Loucy (cell line): ENCODE data around the gene KCNS1.
A peak's percentile ranks its signal among the peaks of the same experiment; 100 is the strongest.

ENCODE experiments used
- H2AFZ ChIP-seq: fragments of 200-600 bp; sonication (generic); 2 replicates; pipeline ENCODE4 v1.6.0; 2016; ENCODE audit warnings: antibody characterized with exemption, mild to moderate bottlenecking, low read length, moderate library complexity
- H3F3A ChIP-seq: fragments of 200-600 bp; 2 replicates; pipeline ENCODE4 v1.6.0; 2016; ENCODE audit warnings: antibody characterized with exemption, low read depth, mild to moderate bottlenecking
- H3K27me3 ChIP-seq: fragments of 200-600 bp; sonication (generic); 2 replicates; pipeline ENCODE4 v1.6.1; 2014; ENCODE audit warnings: low read length, mild to moderate bottlenecking; ENCODE audit not compliant: insufficient read depth, poor library complexity, severe bottlenecking
- H3K36me3 ChIP-seq: fragments of 200-600 bp; sonication (generic); 2 replicates; pipeline ENCODE4 v1.6.1; 2016; ENCODE audit warnings: low read length; ENCODE audit not compliant: insufficient read depth
- H3K4me1 ChIP-seq: fragments of 200-600 bp; sonication (generic); 2 replicates; pipeline ENCODE4 v1.5.1; 2014; ENCODE audit warnings: low read length, mild to moderate bottlenecking; ENCODE audit not compliant: insufficient read depth, poor library complexity, severe bottlenecking
- H3K4me2 ChIP-seq: fragments of 200-600 bp; sonication (generic); 2 replicates; pipeline ENCODE4 v1.6.0; 2014; ENCODE audit warnings: antibody characterized with exemption, low read length, low read depth, mild to moderate bottlenecking; ENCODE audit not compliant: poor library complexity, severe bottlenecking
- H3K4me3 ChIP-seq: fragments of 200-600 bp; sonication (generic); 2 replicates; pipeline ENCODE4 v1.5.1; 2014; ENCODE audit warnings: low read length, mild to moderate bottlenecking, mixed read lengths; ENCODE audit not compliant: poor library complexity, severe bottlenecking
- H3K79me2 ChIP-seq: fragments of 200-600 bp; sonication (generic); 2 replicates; pipeline ENCODE4 v1.6.1; 2014; ENCODE audit warnings: low read length; ENCODE audit not compliant: insufficient read depth
- H3K9ac ChIP-seq: fragments of 200-600 bp; sonication (generic); 2 replicates; pipeline ENCODE4 v1.6.0; 2014; ENCODE audit warnings: mild to moderate bottlenecking, low read depth, low read length, moderate library complexity; ENCODE audit not compliant: poor library complexity, severe bottlenecking
- H3K9me2 ChIP-seq: fragments of 200-600 bp; sonication (generic); replicated peaks from 2 replicates; pipeline ENCODE4 v1.6.1; 2016; ENCODE audit warnings: low read depth, low read length, mixed read lengths
- H3K9me3 ChIP-seq: fragments of 200-600 bp; sonication (generic); 2 replicates; pipeline ENCODE4 v1.6.1; 2014; ENCODE audit warnings: mild to moderate bottlenecking, antibody characterized with exemption, low read length, low read depth; ENCODE audit not compliant: insufficient read depth
- H4K20me1 ChIP-seq: fragments of 200-600 bp; sonication (generic); 2 replicates; pipeline ENCODE4 v1.6.0; 2014; ENCODE audit warnings: antibody characterized with exemption, low read length, mild to moderate bottlenecking; ENCODE audit not compliant: insufficient read depth, poor library complexity, severe bottlenecking
- EZH2phosphoT487 ChIP-seq: fragments of 200-600 bp; IDR thresholded peaks from 2 replicates; pipeline ENCODE4 v1.6.1; 2018; ENCODE audit warnings: antibody characterized with exemption, mild to moderate bottlenecking, moderate library complexity, borderline replicate concordance
- TF ChIP-seq, protein P1 (sequence below): fragments of 200-600 bp; sonication (generic); conservative IDR thresholded peaks from 2 replicates; pipeline ENCODE4 v1.5.1; 2014; ENCODE audit warnings: mild to moderate bottlenecking, antibody characterized with exemption, low read length

KCNS1 gene

DNA sequence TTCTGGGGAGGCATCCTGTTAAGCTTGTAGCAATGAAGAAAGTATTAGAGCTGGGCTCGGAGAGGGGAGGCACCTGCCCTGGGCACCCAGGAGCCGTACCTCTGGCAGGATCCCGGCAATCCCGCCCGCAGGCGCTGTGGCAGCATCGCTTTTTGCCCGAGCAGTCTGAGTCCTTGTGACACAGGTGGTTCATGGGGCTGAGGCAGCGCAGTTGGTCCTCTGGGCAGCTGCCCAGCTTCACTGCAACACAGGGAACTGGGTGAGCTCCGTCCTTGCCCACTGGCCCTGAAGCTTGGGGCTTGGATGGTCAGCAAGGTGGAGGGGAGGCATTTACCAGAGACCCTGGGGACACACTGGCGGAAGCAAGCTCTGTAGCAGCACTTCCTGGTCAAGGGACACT, 9.4 kb upstream of the KCNS1 start:
- TF ChIP-seq, protein P1, sequence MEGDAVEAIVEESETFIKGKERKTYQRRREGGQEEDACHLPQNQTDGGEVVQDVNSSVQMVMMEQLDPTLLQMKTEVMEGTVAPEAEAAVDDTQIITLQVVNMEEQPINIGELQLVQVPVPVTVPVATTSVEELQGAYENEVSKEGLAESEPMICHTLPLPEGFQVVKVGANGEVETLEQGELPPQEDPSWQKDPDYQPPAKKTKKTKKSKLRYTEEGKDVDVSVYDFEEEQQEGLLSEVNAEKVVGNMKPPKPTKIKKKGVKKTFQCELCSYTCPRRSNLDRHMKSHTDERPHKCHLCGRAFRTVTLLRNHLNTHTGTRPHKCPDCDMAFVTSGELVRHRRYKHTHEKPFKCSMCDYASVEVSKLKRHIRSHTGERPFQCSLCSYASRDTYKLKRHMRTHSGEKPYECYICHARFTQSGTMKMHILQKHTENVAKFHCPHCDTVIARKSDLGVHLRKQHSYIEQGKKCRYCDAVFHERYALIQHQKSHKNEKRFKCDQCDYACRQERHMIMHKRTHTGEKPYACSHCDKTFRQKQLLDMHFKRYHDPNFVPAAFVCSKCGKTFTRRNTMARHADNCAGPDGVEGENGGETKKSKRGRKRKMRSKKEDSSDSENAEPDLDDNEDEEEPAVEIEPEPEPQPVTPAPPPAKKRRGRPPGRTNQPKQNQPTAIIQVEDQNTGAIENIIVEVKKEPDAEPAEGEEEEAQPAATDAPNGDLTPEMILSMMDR, result no peak
- TF ChIP-seq EZH2phosphoT487, result no peak
- Histone ChIP-seq H3K36me3 (no peaks in the 10 kb centered on the region), H3K9ac (no peak overlapping the region)

DNA sequence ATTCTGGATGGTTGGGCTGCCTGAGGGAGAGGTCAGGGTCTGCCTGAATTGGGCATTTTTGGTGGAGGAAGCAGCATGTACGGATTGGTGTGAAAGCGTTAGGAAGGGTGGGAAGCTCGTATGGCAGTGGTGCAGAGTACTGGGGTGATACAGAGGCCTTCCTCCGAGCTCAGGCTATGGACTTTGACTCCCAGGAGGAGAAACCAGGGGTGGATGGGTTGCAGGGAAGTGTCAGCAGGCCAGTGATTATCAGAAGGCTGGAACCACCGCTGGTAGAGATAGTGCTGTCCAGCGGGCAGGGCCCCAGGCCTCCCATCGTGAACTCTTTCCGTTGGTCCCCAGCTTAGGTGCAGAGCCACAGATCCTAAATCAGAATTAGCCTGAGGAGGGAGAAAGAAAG, 8.7 kb upstream of the KCNS1 start:
- no peaks in the 10 kb centered on the region for H3F3A ChIP-seq
- no peaks in the 10 kb centered on the region for H3K9me3 ChIP-seq
- H3K27me3 ChIP-seq, result no peaks in the 10 kb centered on the region
- H3K36me3 ChIP-seq, result no peaks in the 10 kb centered on the region
- no peaks in the 10 kb centered on the region for H3K4me1 ChIP-seq
- no peaks in the 10 kb centered on the region for H3K79me2 ChIP-seq
- H2AFZ ChIP-seq, result no peak overlapping the region
- no peaks in the 10 kb centered on the region for H3K9me2 ChIP-seq
- TF ChIP-seq, protein P1, result no peak
- TF ChIP-seq EZH2phosphoT487, result no peak
- no peaks in the 10 kb centered on the region for H4K20me1 ChIP-seq
- no peak overlapping the region for H3K9ac ChIP-seq
- no peak overlapping the region for H3K4me2 ChIP-seq
- no peak overlapping the region for H3K4me3 ChIP-seq

More for the DNA sequence above, 9.4 kb upstream of the KCNS1 start:
- H3K4me2 ChIP-seq, result no peak overlapping the region
- H3K79me2 ChIP-seq, result no peaks in the 10 kb centered on the region
- H3K4me3 ChIP-seq, result no peak overlapping the region
- no peak overlapping the region for H2AFZ ChIP-seq
- no peaks in the 10 kb centered on the region for H3K27me3 ChIP-seq
- H3K9me2 ChIP-seq, result no peaks in the 10 kb centered on the region
- no peaks in the 10 kb centered on the region for H4K20me1 ChIP-seq
- H3F3A ChIP-seq, result no peaks in the 10 kb centered on the region
- H3K9me3 ChIP-seq, result no peaks in the 10 kb centered on the region
- no peaks in the 10 kb centered on the region for H3K4me1 ChIP-seq

DNA sequence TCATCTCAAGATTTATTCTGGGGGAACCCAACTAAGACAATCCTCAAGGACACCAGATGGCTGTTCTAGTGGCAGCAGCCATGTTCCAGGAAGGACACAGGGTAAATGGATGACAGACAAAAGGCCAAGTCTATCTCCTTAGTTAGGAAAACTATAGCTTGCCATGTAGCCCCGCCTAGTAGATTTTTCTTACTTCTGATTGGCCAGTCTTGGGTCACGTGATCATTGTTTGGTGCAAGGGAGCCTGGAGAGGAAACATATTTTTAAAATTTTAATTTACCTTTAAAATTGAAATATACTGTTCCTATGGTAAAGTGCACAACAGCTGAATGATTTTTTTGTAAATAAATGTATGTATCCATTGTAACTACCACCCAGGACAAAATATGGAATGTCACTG, 4.4 kb upstream of the KCNS1 start:
- Histone ChIP-seq H3K79me2 (no peaks in the 10 kb centered on the region), H3K4me1 (no peaks in the 10 kb centered on the region), H3F3A (no peaks in the 10 kb centered on the region), H2AFZ (0 out of 2 replicates have a peak overlapping the region, but pooled peaks have one; percentile 39), H3K9ac (no peak overlapping the region), H4K20me1 (no peaks in the 10 kb centered on the region), H3K4me3 (no peak overlapping the region), H3K36me3 (no peaks in the 10 kb centered on the region), H3K9me3 (no peaks in the 10 kb centered on the region), H3K27me3 (no peaks in the 10 kb centered on the region), H3K9me2 (no peaks in the 10 kb centered on the region), H3K4me2 (no peak overlapping the region)
- TF ChIP-seq, protein P1, result no peak
- no peak for TF ChIP-seq EZH2phosphoT487
